Camera-type eye (tissue), 1 donor: ENCODE results near the gene TACSTD2. TPM values are rescaled to one million over a fixed set of nuclear protein-coding genes. Genes with fewer than 3 reads are reported as not detected.

Source experiments
- total RNA-seq: library from RNA; depleted of rRNA; stranded (reverse); fragments of >200 nt; gene quantifications from one replicate; pipeline ENCODE4 v1.2.3, GENCODE V29; 2014

Gene TACSTD2
- 22.6 TPM for total RNA-seq

GRCh38 chr1:58576727-58577653 lies at the start of gene TACSTD2:
Gene TACSTD2, minus strand, starts transcription at chr1:58577252. Its CDS starts 96 bp downstream, at chr1:58577156.

GRCh38 chr1:58546520-58547308 lies 30.3 kb downstream of the TACSTD2 start, which contains the start of gene OMA1:
Gene OMA1, minus strand, starts transcription at chr1:58546726. Its CDS starts 7,432 bp downstream, at chr1:58539294.

Other genes with a start within 250 kb of the TACSTD2 start
- 71.8 TPM for gene OMA1, start 30.5 kb downstream of the TACSTD2 start, total RNA-seq
- gene MYSM1, start 122.8 kb upstream of the TACSTD2 start, total RNA-seq = 57.0 TPM
- 281 TPM for gene JUN, start 206.8 kb upstream of the TACSTD2 start, total RNA-seq